Smooth muscle cell of the brain vasculature (primary cell): ENCODE measurements around the gene PRSS50.

Source experiments
- DNase-seq: peaks from one replicate; pipeline ENCODE4 v3.0.0-alpha.2; 2012; ENCODE audit warnings: low read depth, low spot score

Gene PRSS50

GRCh38 chr3:46670000-46670890 is 47.4 kb downstream of the PRSS50 start:
- no peak for DNase-seq

GRCh38 chr3:46669191-46669999 is 48.3 kb downstream of the PRSS50 start:
- DNase-seq = no peak

- DNase-seq = no peak
These were observed 49.1 kb downstream of the PRSS50 start for GRCh38 chr3:46668591-46668990.

GRCh38 chr3:46668116-46668515 is 49.6 kb downstream of the PRSS50 start:
- DNase-seq = no peak

- DNase-seq = no peak
These were observed 50.0 kb downstream of the PRSS50 start for GRCh38 chr3:46667657-46668056.

GRCh38 chr3:46667061-46667621 is 50.5 kb downstream of the PRSS50 start:
- DNase-seq = no peak

DNA sequence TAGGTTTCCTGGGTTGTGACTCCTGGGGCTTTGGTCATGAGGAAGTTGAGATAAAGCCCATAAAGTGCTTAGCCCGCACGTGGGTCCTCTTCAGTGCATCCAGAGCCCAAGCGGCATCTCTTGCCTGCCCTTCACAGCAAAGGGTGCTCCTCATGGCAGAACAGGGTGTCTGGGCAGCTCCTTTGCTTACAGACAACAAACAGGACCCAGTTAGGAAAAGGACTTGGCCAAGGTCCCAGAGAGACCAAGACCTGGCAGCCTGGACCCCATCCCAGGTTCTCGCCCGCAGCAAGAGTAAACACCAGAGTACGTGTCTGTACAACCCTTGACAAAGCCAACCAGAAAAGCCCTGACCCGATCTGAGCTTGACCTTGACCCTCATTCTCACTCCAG is 51.2 kb downstream of the PRSS50 start:
- no peak for DNase-seq

- no peak for DNase-seq
These were observed 51.8 kb downstream of the PRSS50 start for GRCh38 chr3:46665763-46666452.

- DNase-seq = no peak
These were observed 52.5 kb downstream of the PRSS50 start for GRCh38 chr3:46664971-46665762.

DNA sequence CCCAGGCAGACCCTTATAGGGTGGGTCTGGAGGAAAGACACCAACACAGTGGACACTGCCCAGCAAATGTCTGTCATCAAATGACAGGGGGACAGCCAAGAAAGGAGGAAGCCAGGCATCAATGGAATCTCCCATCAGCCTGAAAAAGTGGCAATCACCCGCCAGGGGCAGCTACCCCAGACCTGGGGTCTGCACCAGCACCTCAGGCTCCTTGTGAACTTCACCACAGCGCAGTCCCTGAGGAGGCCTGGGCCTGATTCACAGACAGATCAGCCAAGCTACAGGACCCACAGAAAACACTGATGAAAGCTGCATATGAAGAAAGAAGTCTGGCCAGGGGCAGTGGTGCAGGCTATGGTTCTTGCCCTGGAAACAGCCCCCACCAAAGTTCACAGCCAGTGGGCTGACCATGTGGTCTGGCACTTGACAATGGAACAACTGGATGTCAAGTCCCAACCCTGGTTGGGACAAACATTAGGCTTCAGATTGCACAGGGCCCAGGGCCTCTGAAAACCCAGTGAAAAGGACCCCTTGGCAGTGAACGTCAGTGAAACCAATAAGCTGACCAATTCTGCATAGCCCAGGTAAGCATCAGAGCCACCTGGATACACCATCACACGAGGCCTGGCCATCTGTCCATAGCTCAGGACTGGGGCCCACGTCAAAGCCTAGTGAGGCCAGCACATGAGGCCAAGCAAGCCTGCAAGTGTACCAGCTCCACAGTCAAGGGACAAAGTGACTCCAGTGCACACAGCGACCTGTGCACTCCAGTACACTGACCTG is 53.3 kb downstream of the PRSS50 start:
- DNase-seq = no peak

DNA sequence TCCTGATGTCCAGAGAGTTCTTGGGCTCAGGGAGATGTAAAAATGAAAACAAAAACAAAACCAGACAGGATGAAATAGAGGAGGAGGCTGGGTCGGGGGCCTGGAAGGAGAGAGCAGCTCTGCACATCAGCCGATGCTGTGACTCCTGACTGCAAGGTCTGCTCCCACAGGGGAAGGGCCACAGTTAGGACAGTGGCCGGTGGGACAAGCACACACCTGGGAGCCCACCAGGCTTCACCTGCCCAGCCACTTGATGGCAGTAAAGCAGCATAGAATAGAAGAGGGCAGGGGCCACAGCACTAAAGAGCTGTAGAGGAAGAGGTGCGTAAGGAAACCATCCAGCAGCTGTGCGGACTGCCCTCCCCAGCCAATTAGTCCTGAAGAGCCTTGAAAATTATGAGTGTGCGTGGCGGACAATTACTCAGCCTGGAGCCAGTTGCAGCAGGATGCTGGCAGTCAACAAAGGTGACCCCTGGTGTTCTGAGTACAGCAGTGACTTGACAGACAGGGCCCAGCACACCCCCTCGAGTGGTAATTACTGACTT is 54.0 kb downstream of the PRSS50 start:
- no peak for DNase-seq

- no peak for DNase-seq
These were observed 54.7 kb downstream of the PRSS50 start for GRCh38 chr3:46662771-46663551.
